Choroid plexus epithelial cell (primary cell): ENCODE results near the gene FNDC11.

ENCODE experiments used
- DNase-seq: peaks from one replicate; pipeline ENCODE4 v3.0.0-alpha.2; 2010; ENCODE audit warnings: low read depth
- H3K4me3 ChIP-seq: 2 replicates; pipeline ENCODE4 v1.5.1; 2011; ENCODE audit warnings: low read depth, mild to moderate bottlenecking, control low read depth, low read length, moderate library complexity
- TF ChIP-seq, protein P1 (sequence below): conservative IDR thresholded peaks from 2 replicates; pipeline ENCODE4 v1.5.1; 2011; ENCODE audit warnings: low read depth, mild to moderate bottlenecking, control low read depth, inconsistent platforms, low read length, moderate library complexity

The FNDC11 gene

DNA sequence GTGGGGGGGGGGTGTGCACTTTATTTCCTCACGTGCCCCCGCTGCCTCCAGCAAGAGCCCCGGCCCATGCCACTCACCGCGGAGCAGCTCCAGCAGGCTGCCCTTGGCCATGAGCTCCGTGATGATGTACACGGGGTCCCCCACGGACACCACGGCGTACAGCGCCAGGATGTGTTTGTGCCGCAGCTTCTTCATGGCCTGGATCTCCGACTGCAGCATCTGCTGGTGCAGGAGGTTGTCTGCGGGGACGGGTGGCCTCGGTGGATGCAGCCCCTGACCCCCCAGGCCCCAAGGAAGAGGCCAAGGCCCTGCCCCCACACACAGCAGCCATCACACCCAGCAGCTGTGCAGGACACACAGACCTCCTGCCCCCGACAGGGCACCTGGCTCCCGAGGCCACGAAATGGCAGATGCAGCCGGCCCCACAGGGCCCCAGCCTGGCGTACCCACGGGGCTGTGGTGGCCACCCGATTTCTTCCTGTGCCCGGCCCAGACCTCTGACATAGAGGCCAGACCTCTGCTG lies 21.4 kb upstream of the FNDC11 start:
- DNase-seq, result no peak
- H3K4me3 ChIP-seq, result no peak overlapping the region
- TF ChIP-seq, protein P1, sequence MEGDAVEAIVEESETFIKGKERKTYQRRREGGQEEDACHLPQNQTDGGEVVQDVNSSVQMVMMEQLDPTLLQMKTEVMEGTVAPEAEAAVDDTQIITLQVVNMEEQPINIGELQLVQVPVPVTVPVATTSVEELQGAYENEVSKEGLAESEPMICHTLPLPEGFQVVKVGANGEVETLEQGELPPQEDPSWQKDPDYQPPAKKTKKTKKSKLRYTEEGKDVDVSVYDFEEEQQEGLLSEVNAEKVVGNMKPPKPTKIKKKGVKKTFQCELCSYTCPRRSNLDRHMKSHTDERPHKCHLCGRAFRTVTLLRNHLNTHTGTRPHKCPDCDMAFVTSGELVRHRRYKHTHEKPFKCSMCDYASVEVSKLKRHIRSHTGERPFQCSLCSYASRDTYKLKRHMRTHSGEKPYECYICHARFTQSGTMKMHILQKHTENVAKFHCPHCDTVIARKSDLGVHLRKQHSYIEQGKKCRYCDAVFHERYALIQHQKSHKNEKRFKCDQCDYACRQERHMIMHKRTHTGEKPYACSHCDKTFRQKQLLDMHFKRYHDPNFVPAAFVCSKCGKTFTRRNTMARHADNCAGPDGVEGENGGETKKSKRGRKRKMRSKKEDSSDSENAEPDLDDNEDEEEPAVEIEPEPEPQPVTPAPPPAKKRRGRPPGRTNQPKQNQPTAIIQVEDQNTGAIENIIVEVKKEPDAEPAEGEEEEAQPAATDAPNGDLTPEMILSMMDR, result no peak

DNA sequence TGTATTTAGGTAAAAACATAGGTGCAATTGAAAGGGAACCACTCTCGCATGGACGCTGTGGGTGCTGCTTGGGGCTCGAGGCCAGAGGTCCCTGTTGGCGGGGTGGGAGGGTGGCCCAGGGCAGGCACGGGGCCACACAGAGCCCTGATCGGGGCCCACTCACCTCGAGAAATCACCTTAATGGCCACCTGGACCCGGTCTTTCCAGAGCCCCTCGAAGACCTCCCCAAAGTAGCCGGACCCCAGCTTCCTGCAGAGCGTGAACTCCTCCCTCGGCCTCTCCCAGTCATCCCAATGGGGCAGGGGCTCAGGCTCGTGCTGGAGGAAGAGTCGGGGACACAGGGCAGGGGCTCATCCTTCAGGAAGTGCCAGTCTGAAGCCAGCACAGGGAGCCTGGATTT lies 20.6 kb upstream of the FNDC11 start:
- TF ChIP-seq, protein P1, result no peak
- DNase-seq, result no peak
- H3K4me3 ChIP-seq, result no peak overlapping the region

- no peak for DNase-seq
- no peak overlapping the region for H3K4me3 ChIP-seq
These were observed 20.0 kb upstream of the FNDC11 start for GRCh38 chr20:63533871-63534393.

GRCh38 chr20:63534427-63534830 lies 19.5 kb upstream of the FNDC11 start:
- H3K4me3 ChIP-seq, result no peak overlapping the region
- DNase-seq, result no peak
- TF ChIP-seq, protein P1, result no peak

More at GRCh38 chr20:63533871-63534393, 20.0 kb upstream of the FNDC11 start:
- TF ChIP-seq, protein P1, result no peak

- TF ChIP-seq, protein P1, result no peak
- H3K4me3 ChIP-seq, result no peak overlapping the region
- no peak for DNase-seq
These were observed 18.9 kb upstream of the FNDC11 start for GRCh38 chr20:63534831-63535651.

GRCh38 chr20:63536241-63536977 lies 17.6 kb upstream of the FNDC11 start:
- DNase-seq, result peak; percentile 77
- TF ChIP-seq, protein P1, result no peak
- H3K4me3 ChIP-seq, result no peak overlapping the region
